Effector memory CD8-positive, alpha-beta T cell (primary cell): ENCODE measurements around the gene RPGRIP1L.

Source experiments
- ATAC-seq: fragments of 150-1000 bp; cut with Tn5 transposase; replicated peaks from 2 replicates; pipeline ENCODE4 v1.10.0; 2021; ENCODE audit warnings: mild to moderate bottlenecking, moderate library complexity
- DNase-seq, 3 experiments: peaks; one replicate each; pipeline ENCODE4 v3.0.0; 2021
- H3K27ac Mint-ChIP-seq, 2 donors: one replicate each; pipeline ENCODE4 v1.8.0; 2022; ENCODE audit warnings: mild to moderate bottlenecking in 2 of 2, mixed read lengths in 2 of 2, moderate library complexity in 2 of 2
- H3K27me3 Mint-ChIP-seq, 2 donors: one replicate each; pipeline ENCODE4 v1.8.0; 2022; ENCODE audit warnings: mixed read lengths in 2 of 2
- H3K36me3 Mint-ChIP-seq: one replicate; pipeline ENCODE4 v1.8.0; 2022; ENCODE audit warnings: mild to moderate bottlenecking, moderate library complexity, mixed read lengths; ENCODE audit not compliant: insufficient read depth
- H3K4me1 Mint-ChIP-seq, 2 donors: one replicate each; pipeline ENCODE4 v1.8.0; 2022; ENCODE audit warnings: low read depth in 2 of 2, mixed read lengths in 2 of 2
- H3K4me3 Mint-ChIP-seq, 2 donors: one replicate each; pipeline ENCODE4 v1.8.0; 2022; ENCODE audit warnings: mild to moderate bottlenecking in 2 of 2, mixed read lengths in 2 of 2, moderate library complexity in 2 of 2
- H3K9me3 Mint-ChIP-seq, 2 donors: one replicate each; pipeline ENCODE4 v1.8.0; 2022; ENCODE audit warnings: mixed read lengths in 2 of 2

The RPGRIP1L gene

DNA sequence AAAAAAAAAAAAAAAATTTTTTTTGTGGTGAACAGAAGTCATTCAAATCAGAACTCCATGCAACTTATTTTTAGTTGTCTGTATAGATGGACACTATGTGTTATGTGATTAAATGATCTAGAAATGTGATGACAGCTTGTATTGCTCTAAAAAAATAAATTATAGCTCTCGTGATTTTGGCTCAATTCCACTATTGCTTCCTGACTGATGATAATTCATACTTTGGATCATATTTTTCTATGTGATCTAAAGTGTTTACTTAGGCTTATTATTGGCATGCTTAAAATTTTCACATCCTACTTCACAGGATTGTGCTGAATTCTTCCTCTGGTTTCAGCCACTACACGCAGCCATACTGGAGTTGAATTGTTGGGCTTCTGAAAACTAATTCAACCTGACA, 76.8 kb downstream of the RPGRIP1L start:
- Mint-ChIP-seq H3K27ac (no peak overlapping the region), H3K4me3 (no peak overlapping the region), H3K27me3 (no peaks in the 10 kb centered on the region), H3K4me1 (no peaks in the 10 kb centered on the region), H3K9me3 (no peaks in the 10 kb centered on the region), H3K36me3 (no peaks in the 10 kb centered on the region)
- no peak for ATAC-seq
- no peak for DNase-seq

DNA sequence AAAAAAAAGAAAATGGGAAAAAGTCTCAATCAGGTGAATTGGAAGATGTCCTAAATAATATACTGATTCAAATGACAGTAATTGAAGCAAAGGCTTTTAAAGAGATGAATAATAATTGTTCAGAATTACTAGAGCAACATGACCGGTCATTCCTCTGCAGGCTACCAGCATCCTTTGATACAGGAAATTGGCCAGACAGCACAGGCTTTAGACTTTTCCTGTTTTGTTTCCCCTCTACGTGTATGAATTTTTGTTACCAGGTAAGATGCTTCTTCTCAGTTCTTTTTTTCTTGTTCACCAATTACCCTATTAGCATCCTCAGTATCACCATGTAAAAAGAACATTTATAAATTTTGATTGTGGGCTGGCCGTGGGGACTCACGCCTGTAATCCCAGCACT, 77.5 kb downstream of the RPGRIP1L start:
- DNase-seq (no peak), ATAC-seq (no peak)
- Mint-ChIP-seq H3K9me3 (no peaks in the 10 kb centered on the region), H3K4me3 (no peak overlapping the region), H3K27ac (no peak overlapping the region), H3K4me1 (no peaks in the 10 kb centered on the region), H3K27me3 (no peaks in the 10 kb centered on the region), H3K36me3 (no peaks in the 10 kb centered on the region)

DNA sequence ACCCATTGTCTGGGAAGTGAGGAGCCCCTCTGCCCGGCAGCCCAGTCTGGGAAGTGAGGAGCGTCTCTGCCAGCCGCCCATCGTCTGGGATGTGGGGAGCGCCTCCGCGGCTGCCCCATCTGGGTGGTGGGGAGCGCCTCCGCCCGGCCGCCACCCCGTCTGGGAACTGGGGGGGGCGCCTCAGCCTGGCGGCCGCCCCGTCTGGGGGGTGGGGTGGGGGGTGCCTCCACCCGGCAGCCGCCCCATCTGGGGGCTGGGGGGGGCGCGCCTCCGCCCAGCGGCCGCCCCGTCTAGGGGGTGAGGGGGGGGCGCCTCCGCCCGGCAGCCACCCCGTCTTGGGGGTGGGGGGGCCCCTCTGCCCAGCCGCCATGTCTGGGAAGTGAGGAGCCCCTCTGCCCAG, 78.4 kb downstream of the RPGRIP1L start:
- Mint-ChIP-seq H3K9me3 (no peaks in the 10 kb centered on the region), H3K4me1 (no peaks in the 10 kb centered on the region), H3K4me3 (no peak overlapping the region), H3K36me3 (no peaks in the 10 kb centered on the region), H3K27me3 (no peaks in the 10 kb centered on the region), H3K27ac (no peak overlapping the region)
- ATAC-seq (no peak), DNase-seq (no peak)

DNA sequence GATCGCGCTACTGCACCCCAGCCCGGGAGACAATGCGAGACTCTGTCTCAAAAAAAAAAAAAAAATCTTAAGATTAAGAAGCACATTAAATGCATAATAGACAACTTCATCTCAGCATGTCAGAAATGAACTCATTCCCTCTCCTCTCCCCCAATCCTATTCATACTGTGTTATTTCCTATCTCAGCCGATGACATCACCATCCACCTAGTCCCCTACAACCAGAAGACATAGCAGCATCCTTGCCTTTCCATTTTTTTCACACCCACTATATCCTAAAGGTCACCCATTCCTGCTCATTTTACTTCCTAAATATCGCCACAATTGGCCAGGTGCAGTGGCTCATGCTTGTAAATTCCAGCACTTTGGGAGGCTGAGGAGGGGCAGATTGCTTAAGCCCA, 81.3 kb downstream of the RPGRIP1L start:
- Mint-ChIP-seq H3K4me1 (no peaks in the 10 kb centered on the region), H3K27ac (no peak overlapping the region)
- no peak for ATAC-seq

DNA sequence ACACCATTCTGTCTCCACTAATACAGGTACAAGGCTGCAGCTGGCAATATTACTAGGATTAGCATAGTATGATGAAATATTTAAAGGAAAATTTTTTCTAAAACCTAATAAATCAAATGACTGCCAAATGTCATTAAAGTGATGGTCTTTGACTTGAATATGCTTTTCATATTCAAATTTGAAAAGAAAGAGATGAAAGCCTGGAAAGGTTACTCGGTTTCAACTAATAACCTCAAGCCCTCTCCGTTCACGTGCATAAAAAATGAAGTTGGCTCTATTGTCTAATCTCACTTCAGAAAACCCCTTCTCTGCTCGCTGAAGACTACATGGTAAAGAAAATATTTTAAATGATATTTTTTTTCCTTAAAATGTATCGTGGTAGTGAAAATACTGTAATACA, 83.2 kb downstream of the RPGRIP1L start:
- DNase-seq, result no peak
- Mint-ChIP-seq H3K4me3 (no peak overlapping the region), H3K27ac (no peak overlapping the region), H3K36me3 (no peaks in the 10 kb centered on the region), H3K4me1 (no peaks in the 10 kb centered on the region), H3K27me3 (no peaks in the 10 kb centered on the region), H3K9me3 (no peaks in the 10 kb centered on the region)
- no peak for ATAC-seq

More for the DNA sequence above, 81.3 kb downstream of the RPGRIP1L start:
- H3K9me3 Mint-ChIP-seq, result no peaks in the 10 kb centered on the region
- DNase-seq, result no peak
- H3K36me3 Mint-ChIP-seq, result no peaks in the 10 kb centered on the region
- no peak overlapping the region for H3K4me3 Mint-ChIP-seq
- no peaks in the 10 kb centered on the region for H3K27me3 Mint-ChIP-seq

DNA sequence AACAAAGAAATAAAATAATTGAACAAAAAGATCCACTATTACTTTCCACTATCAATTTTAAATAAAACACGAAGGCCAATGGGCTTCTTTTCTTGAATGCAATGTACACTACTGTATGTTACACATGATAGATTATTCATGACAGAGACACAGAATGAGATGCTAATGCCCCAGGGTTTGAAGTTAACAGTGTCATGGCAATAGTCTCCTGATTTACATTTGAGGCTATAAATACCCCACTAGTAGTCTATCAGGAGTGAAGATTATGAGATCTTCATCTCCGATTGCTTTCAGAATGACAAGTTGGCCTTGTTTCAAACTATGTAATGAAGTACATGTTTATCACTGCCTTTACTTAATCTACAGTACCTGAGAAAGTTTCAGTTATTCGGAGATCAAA, 84.4 kb downstream of the RPGRIP1L start:
- Mint-ChIP-seq H3K4me3 (no peak overlapping the region), H3K4me1 (no peaks in the 10 kb centered on the region)
- no peak for ATAC-seq

DNA sequence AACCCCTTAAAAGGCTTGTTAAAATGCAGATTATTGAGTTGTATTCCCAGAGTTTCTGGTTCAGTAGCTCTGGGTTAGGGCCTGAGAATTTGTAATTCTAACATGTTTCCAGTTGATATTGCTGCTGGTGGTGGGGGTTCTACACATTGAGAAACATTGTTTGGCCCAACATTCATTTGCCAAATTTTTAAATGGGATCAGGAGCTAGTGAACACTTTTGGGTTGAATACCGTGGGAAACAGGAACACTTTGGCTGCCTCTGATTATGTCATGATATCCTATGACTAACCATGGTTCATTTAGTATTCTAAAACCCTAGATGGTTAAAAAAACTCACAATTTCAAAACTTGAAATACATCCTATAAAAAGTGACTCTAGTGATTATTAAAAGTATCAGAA, 89.3 kb downstream of the RPGRIP1L start:
- no peak overlapping the region for H3K4me3 Mint-ChIP-seq
- H3K9me3 Mint-ChIP-seq, result no peaks in the 10 kb centered on the region
- H3K27me3 Mint-ChIP-seq, result no peaks in the 10 kb centered on the region
- no peaks in the 10 kb centered on the region for H3K4me1 Mint-ChIP-seq
- ATAC-seq (no peak), DNase-seq (no peak)
- no peak overlapping the region for H3K27ac Mint-ChIP-seq
- no peaks in the 10 kb centered on the region for H3K36me3 Mint-ChIP-seq

More for the DNA sequence above, 84.4 kb downstream of the RPGRIP1L start:
- H3K27ac Mint-ChIP-seq, result no peak overlapping the region
- H3K27me3 Mint-ChIP-seq, result no peaks in the 10 kb centered on the region
- H3K9me3 Mint-ChIP-seq, result no peaks in the 10 kb centered on the region
- H3K36me3 Mint-ChIP-seq, result no peaks in the 10 kb centered on the region
- no peak for DNase-seq

DNA sequence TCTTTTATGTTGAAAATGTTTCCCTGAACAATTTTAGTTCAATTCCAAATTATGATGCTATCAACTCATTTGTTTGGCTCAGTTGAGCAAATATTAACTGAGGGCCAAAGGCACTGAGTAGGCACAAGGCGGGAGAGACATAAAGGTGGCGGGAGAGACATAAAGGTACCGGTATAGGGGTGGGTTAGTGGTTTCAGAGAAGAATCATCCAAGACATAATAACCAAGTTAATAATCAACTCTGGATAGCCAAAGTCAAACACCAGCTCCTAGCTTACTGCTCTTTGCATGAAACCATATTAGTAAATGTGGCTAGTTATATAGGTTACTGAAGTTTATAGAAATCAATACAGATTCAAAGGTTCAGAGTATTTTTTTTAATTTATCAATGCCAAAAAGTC, 91.7 kb downstream of the RPGRIP1L start:
- no peak for ATAC-seq
- H3K9me3 Mint-ChIP-seq, result no peaks in the 10 kb centered on the region
- H3K36me3 Mint-ChIP-seq, result no peaks in the 10 kb centered on the region
- H3K4me1 Mint-ChIP-seq, result no peaks in the 10 kb centered on the region
- H3K4me3 Mint-ChIP-seq, result no peak overlapping the region
- no peak for DNase-seq
- no peak overlapping the region for H3K27ac Mint-ChIP-seq
- no peaks in the 10 kb centered on the region for H3K27me3 Mint-ChIP-seq

DNA sequence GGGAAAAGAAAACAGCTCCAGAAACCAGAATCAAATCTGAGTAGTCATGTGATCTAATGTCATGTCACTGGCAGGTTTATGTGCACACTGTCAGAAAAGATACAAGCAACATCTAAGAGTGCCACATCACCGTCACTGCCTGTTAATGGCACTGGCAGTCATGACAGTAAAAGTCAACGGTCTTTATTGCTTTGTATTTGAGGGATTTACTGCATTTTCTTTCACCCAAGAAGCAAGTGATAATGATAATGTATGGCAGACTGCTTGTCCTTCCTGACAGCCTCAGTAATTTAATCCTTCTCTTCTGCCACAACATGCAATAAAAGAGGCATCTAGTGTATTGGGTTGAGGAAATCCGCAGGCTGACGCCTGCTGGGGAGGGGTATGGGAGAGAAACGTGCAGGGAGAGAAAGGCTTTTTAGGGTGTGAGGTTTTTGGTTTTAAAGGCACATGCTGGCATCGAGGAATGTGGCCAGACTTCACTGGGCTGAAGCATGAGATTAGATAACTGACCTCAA, 92.4 kb downstream of the RPGRIP1L start:
- H3K4me1 Mint-ChIP-seq, result no peaks in the 10 kb centered on the region
- H3K27ac Mint-ChIP-seq, result no peak overlapping the region
- no peaks in the 10 kb centered on the region for H3K9me3 Mint-ChIP-seq
- H3K27me3 Mint-ChIP-seq, result no peaks in the 10 kb centered on the region
- no peak for ATAC-seq
- H3K4me3 Mint-ChIP-seq, result no peak overlapping the region
- no peak for DNase-seq
- no peaks in the 10 kb centered on the region for H3K36me3 Mint-ChIP-seq

DNA sequence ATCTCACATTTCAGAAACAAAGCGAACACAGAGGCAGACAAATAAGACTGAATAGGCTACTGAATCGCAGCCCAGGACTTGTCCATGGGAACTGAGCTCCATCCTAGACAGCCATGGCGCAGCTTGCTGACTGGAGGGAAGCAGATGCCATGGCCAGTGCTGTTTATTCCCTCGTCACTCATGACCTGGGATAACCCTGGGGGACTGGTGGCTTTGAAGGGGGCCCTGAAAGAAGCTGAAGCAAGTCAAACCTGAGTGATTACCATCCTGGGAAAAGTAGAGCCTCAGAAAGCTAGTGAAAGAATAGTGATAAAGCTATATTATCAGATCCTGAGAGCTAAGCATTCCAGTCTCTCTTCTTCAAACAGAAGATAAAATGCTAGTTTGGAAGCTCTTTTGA, 94.1 kb downstream of the RPGRIP1L start:
- ATAC-seq (no peak), DNase-seq (no peak)
- H3K9me3 Mint-ChIP-seq, result no peaks in the 10 kb centered on the region
- H3K27me3 Mint-ChIP-seq, result no peaks in the 10 kb centered on the region
- no peak overlapping the region for H3K27ac Mint-ChIP-seq
- H3K36me3 Mint-ChIP-seq, result no peaks in the 10 kb centered on the region
- H3K4me3 Mint-ChIP-seq, result no peak overlapping the region
- H3K4me1 Mint-ChIP-seq, result no peaks in the 10 kb centered on the region

DNA sequence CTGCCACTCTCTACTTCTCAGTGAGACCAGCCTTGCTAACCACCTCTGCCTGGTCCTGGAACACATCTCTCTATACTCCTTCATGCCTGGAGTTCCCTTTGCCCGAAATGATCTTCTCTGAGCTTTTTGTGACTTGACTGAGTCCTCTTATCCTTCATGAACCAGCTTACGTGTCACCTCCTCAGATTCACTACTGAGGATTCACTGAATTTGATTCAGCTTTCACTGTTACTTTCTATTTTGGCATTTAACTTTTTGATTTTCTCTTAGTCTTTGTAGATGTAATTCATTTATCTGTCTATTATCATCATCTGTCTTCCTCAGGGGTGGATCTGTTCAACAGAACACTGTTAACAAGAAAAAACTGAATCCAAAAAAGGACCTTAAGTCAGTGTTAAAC, 95.6 kb downstream of the RPGRIP1L start:
- Mint-ChIP-seq H3K27ac (no peak overlapping the region), H3K27me3 (no peaks in the 10 kb centered on the region), H3K4me3 (no peak overlapping the region), H3K4me1 (no peaks in the 10 kb centered on the region), H3K36me3 (no peaks in the 10 kb centered on the region), H3K9me3 (no peaks in the 10 kb centered on the region)
- ATAC-seq (no peak), DNase-seq (no peak)

DNA sequence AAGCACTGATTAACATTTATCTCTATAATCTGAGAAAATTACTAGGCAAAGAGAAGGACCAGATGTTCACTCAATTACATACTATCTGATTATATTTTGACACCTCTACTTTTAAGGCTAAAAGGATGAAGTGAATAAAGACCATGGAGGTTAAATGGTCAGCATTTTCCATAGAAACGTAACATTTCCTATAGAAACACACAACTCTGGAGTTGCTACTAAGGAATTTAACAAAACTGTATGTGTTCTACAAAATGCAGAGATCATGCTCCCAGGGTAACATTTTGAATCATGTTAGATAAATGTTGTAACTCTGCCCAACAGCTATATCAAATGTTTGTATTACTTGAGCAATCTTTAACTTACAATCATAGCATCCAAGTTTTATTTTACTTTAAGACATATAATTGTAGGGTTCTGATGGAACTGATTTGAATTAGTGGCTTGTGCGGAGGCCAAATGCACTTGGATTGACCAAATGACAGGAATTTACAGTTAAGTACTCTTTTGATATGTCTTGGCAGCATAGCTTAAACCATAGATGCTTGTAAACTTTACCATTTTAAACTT, 97.7 kb downstream of the RPGRIP1L start:
- DNase-seq, result no peak
- ATAC-seq, result no peak
- Mint-ChIP-seq H3K36me3 (no peaks in the 10 kb centered on the region), H3K4me1 (no peaks in the 10 kb centered on the region), H3K4me3 (no peak overlapping the region), H3K27ac (no peak overlapping the region), H3K9me3 (no peaks in the 10 kb centered on the region), H3K27me3 (no peaks in the 10 kb centered on the region)

DNA sequence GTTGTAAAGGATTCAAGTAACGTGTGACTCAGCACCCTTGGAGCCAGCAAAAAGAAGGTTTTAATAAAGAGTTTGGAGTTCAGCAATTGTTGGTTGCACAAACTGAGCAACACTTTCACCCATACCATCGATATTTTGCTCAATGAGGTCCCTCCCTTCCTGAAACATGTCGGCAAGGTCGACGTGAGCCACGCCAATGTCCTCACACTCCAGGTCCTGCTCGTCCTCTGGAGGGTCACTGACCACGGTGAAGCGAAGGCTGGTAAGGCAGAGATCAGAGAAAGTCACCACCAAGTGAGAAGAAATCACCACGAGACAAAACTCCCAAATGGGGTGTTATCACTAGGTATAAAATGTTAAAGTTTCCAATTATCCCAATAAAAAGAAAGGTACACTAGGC, 98.3 kb downstream of the RPGRIP1L start:
- H3K9me3 Mint-ChIP-seq, result no peaks in the 10 kb centered on the region
- ATAC-seq (no peak), DNase-seq (no peak)
- no peaks in the 10 kb centered on the region for H3K27me3 Mint-ChIP-seq
- no peaks in the 10 kb centered on the region for H3K4me1 Mint-ChIP-seq
- no peak overlapping the region for H3K4me3 Mint-ChIP-seq
- no peaks in the 10 kb centered on the region for H3K36me3 Mint-ChIP-seq
- H3K27ac Mint-ChIP-seq, result no peak overlapping the region

DNA sequence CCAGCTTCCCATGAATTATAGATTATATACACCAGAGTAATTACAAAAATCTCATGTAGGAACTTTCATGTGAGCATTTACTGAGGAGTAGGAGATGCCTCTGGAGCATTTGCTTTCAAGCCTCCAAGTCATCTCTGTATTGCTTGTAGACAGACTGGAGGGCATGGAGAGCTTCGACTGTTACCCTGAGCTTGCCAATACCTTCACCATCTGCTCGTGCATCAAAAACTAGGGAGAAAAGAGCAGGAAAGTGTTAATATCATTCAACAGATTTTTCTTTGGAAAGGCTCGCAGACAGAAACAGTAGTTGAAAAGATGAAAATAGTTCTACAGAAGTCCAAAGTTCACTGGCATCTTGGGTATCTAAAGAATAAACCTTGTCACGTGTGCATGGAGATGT, 101.7 kb downstream of the RPGRIP1L start:
- no peaks in the 10 kb centered on the region for H3K9me3 Mint-ChIP-seq

DNA sequence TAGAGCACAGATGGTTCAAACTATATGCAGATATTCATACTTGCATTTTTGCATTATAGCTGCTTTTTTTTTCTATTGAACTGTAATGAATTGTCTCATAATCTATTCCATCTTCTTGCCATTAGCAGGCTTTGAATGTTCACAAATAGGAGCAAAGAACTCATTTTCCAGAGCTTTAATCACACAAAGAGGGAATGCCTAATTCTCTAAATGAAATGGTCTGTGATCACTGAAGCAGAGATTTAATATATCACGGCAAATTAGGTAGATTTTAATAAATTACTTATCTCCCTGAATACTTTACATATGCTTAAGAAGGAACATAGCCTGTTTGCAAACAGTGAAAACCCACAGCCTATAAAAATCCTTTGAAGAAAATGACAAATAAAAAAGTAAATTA, 103.0 kb downstream of the RPGRIP1L start:
- ATAC-seq (no peak), DNase-seq (no peak)
- Mint-ChIP-seq H3K27me3 (no peaks in the 10 kb centered on the region), H3K4me3 (no peak overlapping the region), H3K36me3 (no peaks in the 10 kb centered on the region), H3K9me3 (peaks cover 0 to 5% of the 10 kb centered on the region in 2 donors), H3K27ac (no peak overlapping the region), H3K4me1 (no peaks in the 10 kb centered on the region)

More for the DNA sequence above, 101.7 kb downstream of the RPGRIP1L start:
- no peak overlapping the region for H3K4me3 Mint-ChIP-seq
- DNase-seq (no peak), ATAC-seq (no peak)
- H3K36me3 Mint-ChIP-seq, result no peaks in the 10 kb centered on the region
- no peaks in the 10 kb centered on the region for H3K4me1 Mint-ChIP-seq
- H3K27me3 Mint-ChIP-seq, result no peaks in the 10 kb centered on the region
- H3K27ac Mint-ChIP-seq, result no peak overlapping the region
